Hypothalamus (tissue), 51 donors: Measurements from ENCODE around the gene SASH1.

Experiments used
- DNase-seq, 51 donors: peaks; one replicate each; lab custom pipeline; 2025; lab: John Stamatoyannopoulos, UW

SASH1 gene

DNA sequence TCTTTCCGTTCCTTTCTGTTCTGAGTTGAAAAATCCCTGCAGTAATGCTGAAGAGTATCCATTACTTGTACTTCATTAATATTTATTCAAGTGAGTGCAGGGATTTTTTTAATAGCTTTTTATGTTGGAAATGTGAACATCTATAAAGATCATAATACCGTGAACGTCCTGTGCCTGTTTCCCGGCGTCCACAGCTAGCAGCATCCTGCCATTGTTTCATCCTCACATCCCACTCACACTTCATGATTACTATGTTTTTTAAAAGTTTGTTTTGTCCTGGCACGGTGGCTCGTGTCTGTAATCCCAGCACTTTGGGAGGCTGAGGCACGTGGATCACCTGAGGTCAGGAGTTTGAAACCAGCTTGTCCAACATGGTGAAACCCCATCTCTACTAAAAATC is 54.3 kb downstream of the SASH1 start:
- no peak for DNase-seq

DNA sequence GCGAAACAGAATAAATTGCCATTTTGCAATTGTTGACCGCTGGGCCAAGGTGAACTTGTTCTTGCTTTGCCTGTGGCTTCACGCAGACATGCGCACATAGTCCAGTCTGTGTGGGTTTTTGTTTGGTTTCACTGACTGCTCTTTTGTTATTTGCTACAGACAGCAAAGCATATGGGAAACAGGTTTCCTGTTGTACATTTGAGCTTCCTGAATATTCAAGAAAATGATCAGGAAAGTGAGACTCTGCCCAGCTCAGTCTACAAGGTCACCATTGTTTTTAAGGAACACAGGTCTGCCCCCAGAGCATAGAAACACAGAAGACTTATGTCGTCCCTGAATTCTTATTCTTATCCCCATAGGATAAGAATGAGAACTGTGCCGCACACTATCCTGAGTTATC is 55.6 kb downstream of the SASH1 start:
- DNase-seq = peak in 8 of 51 donors; percentile 8 to 69 (median 24)

DNA sequence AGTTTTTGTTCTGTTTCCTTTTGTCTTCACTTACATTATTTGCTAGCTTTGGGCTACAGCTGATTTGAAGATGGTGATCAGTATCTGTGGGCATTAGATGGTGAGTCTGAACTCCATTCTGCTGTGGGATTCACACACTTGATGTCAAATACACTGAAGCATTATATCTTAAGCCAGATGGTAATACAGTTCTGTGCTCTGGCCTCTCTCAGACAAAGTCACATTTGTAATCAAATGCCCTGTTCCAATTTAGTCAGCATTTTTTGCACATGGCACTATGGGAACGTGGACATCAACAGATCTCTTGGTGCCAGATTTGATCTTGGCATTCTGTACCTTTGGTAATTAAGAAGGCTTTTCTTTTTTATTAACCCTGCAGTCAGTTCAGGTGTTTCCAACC is 56.0 kb downstream of the SASH1 start:
- peak in 6 of 51 donors; percentile 13 to 75 (median 26) for DNase-seq

DNA sequence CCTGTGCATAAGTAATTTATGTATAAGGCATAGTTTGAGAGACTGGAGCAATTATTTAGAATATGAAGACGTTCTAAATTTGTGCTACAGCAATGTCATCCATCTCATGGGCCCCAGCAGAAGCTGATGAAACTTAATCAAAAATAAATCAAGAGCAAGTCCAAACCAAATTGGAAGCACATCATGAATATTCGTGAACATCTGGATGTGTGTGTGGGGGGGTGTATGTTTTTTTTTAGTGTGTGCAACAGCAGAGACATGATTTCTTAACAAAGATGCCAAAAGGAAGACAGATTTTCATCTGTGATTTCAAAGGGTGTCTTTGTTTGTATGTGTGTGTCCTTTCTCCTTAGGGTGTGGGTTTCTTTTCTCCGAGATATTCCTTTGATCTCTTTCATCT is 58.9 kb downstream of the SASH1 start:
- no peak for DNase-seq

DNA sequence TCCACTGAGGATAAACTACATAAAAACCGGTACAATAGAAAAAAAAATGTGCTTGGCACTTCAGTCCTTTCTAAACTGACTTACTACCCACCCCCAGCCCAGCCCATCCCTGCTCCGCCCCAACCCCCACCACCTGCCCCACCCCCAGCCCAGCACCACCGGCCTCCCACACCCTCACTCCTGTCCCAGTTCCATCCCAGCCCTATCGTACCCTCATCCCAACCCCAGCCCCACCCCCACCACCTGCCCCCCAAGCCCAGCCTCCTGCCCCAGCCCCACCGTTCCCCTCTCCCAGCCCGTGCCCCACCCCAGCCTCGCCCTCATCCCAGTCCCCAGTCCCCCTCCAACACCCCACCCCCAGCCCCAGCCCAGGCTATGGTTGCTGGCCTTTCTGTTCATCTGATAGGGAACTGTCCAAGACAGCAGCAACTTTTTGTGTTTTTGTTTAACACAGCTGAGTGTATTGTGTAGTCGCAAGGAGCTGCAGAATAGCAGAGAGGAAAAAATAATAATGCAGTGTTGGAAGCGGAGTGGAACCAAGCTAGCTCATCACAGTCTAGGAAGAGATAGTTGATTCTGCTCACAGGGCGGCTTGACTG is 61.9 kb downstream of the SASH1 start:
- DNase-seq = no peak

DNA sequence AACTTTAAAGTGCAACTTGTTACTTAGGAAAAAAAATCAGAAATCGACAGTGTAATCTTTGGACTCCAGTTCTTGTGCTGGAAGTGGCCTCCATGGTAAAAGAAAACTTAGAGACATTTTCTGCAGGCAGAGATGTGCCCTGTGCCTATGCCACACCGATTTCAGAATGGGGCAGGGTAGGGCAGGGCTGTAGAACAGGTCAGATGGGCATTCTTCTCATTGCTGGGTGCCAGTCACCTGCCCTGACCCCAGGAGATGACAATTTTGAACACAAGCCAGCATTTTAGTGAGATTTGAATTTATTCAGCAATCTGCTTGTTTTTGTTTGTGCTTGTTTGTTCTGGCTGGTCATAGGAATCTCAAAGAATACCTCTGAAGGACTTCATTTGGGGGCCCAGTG is 63.3 kb downstream of the SASH1 start:
- no peak for DNase-seq

DNA sequence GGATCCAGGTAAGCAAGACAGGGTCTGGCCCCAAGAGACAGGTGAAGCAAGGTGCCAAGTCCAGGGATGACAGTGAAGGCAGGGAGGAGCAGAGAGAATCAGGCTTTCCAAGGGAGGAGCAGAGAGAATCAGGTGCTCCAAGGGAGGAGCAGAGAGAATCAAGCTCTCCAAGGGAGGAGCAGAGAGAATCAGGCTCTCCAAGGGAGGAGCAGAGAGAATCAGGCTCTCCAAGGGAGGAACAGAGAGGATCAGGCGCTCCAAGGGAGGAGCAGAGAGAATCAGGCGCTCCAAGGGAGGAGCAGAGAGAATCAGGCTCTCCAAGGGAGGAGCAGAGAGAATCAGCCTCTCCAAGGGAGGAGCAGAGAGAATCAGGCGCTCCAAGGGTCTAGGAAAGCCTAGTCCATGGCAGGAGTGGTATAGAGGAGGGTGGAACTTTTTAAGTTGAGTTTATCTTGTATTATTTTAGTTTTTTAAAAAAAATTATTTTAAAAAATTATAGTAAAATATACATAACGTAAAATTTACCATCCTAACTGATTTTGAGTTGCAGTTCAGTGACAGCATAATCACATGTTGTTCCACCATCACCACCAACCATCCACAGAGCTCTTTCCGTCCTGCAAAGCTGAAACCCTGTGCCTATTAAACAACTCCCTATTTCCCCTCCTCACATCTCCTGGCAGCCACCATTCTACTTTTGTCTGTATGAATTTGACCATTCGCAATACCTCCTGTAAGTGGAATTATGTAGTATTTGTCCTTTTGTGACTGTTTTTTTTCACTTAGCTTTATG is 64.1 kb downstream of the SASH1 start:
- DNase-seq = no peak

DNA sequence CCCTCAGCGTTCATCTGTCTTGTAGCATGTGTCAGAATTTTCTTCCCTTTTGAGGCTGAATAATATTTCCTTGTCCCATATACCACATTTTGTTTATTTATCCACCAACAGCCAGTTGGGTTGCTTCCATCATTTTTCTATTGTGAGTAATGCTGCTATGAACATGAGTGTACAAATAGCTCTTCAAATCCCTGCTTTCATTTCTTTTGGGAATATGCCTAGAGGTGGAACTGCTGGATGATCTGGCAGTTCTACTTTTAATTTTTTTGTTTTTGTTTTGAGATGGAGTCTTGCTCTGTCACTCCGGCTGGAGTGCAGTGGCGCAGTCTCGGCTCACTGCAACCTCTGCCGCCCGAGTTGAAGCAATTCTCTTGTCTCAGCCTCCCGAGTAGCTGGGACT is 64.7 kb downstream of the SASH1 start:
- no peak for DNase-seq

DNA sequence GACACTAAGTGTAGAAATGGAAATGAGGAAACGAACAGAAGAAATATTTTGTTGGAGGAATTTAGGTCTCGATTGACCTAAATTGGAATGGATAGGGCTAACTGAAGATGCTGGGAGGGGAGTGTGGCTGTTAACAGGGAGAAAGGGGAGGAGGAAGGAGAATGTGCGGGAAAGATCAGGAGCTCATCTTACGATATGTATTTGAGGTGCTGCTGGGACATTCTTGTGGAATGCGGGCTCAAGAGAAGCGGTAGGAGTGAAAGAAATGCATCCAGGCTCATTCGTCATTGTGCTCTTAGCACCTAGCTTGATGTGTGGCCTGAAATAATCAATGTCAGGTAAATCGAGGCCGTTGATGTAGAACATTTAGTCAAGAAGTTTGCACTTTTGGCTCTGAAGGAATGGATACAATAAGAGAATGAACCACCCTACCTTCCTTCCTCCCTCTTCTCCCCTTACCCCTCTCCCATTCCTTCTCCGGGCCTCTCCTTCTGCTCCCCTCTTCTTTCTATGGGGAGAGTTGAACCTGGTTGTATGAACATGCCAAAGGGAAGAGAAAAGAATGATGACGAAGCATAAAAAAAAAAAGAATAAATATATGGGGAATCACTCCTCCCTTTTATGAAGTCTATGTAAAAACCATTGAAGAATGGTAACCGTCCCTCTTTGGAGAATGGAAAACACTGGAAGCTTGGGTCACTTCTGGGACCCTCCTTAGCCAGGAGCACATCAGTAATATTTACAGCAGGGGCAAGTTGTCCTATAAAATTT is 70.9 kb downstream of the SASH1 start:
- no peak for DNase-seq

DNA sequence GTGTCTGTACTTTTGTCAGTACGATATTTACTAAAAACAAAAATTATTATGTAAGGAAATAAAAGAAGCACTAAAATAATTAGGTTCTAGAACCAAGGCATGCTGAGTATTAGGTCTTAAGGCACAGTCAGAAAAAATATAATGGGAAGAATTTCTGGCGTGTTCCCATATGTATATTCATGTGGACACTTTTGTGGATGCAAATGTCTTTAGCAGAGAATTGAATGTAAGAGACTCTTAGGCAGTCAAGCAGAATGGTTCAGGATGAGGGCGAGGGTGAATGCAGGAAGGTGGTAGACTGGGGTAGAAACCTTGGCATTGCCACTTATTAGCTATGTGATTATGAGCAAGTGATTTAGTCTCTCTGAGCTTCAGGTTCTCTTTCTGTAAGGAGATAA is 71.5 kb downstream of the SASH1 start:
- no peak for DNase-seq

DNA sequence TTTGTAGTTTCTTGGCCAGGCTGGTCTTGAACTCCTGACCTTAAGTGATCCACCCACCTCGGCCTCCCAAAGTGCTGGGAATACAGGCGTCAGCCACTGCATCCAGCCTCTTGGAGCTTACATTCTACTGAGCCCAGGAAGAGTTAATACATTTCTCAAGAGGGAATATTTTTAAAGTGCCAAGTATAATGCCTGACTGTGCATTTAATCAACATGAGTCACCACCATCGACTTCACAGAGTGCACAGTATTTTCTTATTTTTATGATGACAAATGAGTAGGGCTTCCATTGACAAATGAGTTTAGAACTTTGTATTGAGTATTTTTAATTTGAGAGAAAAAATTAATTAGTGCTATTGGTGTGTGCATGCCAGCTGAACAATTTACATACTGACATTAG is 72.2 kb downstream of the SASH1 start:
- DNase-seq = no peak

DNA sequence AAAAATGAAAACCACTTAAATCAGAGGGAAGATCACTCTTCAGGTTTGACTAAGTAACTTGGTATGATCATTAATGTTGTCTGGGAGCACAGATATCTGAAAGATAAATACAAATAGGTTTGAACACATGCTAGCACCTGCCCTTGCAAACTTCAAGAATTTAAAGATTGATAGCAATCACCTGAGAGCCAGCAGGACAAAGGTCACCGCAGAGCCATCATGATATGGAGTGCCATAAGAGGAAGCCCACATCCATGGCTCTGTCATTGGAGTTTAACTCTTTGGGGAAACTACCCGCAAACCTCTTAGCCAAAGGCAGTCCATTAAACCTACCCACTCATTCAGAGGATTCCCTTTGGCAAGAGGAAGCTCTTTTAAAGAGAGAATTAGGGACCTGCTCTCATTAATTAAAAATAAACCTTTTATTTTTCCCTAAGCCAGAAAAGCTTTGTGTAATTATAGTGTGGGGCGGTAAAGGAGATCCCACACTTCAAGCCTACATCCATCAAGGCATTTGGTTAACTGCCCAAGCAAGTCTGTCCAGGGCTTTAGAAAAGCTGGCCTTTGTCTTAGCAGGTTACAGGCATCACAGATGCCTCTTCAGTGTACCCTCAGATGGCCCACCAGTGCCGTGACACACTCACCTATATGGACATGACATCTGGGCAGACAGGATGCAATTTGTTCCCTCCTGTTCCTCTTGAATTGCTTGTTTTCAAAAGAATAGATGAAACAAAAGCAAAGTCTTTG is 73.0 kb downstream of the SASH1 start:
- DNase-seq = no peak

DNA sequence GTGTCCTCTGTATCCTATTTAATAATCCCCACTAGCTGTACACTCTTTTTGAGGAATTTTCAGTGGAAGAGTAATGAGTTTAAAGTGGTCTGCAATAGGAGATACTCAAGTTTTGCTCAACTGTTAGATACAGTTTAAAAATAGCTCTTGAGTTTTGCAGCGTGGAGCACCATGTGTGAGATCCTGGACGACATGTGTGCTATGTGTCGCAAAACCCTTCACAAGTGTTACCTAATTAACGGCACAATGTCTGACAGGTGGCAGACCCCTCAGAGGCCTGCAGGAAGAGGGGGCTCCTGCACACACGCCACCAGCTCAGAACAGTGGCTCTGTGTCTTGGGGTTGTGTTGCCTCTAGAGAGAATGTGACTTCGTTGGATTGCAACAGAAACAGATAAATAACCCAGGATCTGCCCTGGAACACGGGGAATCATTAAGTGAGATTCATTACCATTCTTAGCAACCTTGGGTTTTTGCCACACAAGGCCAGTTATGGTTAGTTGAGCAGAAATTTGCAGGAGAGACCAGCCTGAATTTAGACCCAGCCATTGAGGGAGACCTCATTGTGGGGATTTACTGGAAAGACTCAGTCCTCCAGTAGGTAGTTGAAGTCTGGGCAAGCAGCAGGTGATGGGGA is 73.8 kb downstream of the SASH1 start:
- DNase-seq = no peak

DNA sequence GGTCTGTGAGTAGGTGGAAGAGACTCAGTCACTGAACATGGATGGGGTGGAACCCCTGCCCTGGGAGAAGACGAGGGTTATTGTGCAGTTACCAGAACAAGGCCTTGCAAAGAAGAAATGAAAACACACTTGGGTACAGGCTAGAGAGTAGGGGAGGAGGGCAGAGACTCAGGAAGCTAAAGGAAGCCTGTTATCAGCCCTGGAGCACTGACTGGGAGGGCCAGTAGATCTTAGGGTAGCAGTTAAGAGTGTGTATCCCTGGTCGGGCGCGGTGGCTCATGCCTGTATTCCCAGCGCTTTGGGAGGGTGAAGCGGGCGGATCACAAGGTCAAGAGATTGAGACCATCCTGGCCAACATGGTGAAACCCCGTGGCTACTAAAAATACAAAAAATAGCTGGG is 74.4 kb downstream of the SASH1 start:
- DNase-seq = no peak

DNA sequence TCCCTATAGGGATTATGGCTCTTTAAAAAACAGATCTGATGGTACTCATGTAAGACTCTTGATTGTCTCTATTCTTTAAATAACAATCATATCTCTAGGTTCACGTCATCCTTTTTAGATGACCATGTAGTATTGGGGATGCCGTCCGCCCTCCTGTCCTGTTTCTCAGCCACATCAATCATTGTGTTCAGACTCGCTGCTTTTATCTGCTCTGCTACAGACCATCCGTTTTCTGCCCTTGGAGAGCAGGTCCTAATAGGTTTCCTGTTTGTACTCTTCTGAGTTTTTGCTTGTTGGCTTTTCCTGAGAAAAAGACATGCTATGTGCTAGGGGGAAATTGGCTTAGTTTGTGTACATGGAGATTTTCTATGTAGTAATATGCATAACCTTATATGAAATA is 76.8 kb downstream of the SASH1 start:
- no peak for DNase-seq

DNA sequence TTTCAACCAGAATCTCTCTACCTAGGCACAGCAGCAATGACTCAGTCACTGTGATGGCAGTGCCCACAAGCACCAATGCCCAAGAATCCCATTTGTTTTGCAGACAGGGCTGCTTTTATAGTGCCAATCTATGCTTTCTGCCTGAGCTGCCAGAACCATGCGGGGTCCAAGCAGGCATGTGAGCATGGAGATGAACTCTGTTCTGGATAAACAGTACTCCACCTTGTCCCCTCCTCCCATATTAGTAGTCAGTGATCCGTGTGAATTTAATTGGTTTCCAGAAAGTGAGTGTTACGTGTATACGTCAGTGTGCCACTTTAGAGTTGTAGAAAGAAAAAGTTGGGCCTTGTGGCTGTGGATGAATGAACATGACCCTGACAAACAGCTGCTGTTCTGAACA is 79.4 kb downstream of the SASH1 start:
- DNase-seq = peak in 1 of 51 donors; percentile 13

DNA sequence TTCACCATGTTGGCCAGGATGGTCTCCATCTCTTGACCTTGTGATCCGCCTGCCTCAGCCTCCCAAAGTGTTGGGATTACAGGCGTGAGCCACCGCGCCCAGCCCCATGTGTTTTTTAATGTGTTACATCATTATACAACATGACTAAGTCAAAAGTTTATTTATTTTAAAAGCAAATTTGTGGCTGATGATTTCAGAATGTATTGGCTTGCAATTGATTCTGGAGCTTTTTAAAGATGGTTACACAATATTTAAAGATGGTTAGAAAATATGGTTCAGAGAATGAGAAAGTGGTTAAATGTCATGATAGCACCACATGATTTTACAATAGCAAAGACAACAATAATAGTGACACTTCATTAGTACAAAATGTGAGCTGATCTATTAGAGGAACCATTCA is 80.5 kb downstream of the SASH1 start:
- DNase-seq = no peak

DNA sequence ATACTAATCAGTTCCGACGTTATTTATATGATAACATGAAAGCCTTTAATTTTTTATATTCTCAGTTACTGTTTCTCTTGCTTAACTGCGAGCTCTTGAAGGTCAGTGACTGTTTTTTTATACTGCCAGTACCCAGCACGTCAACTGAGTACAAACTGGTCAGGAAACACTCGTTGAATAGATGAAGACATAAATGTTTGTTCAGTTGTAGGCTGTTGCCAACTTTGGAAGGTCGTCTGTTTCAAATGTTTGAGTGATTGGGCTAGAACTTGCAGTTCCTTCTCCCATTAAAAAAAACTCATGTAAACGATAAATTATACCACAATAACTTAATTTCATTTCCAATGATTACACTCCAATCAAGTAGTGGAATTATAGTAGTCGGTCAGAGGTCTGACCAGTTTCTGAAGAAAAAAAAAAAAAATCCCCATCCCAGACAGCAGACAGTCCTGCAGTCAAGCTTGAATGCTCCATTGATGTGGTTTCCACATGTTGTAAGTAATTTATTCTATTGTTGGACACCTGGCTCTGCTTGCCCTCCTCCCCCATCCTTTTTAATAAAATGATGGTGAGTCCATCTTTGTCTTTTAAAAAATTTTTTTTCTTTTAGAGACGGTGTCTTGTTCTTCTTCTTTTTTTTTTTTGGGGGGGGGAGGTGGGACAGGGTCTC is 81.1 kb downstream of the SASH1 start:
- DNase-seq = no peak

DNA sequence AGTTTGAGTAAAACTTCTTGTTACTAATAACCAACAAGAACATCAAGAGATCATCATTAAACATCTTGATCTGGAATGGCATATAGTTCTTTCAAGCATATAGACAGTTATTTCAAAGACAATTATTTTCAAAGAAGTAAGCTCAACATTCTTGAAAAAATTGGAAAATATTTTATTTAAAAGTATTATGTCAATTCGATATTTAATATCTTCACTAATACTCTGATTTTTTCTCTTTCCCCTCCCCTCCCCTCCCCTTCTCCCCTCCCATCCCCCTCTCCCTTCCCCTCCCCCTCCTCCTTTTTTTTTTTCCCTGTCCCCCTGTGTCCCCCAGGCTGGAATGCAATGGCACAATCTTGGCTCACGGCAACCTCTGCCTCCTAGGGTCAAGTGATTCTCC is 82.8 kb downstream of the SASH1 start:
- no peak for DNase-seq
